GM08714 (cell line): ENCODE measurements around the gene GPR171.

Experiments used
- H3K4me3 ChIP-seq: fragments of 200-500 bp; sonication (Bioruptor generic); 2 replicates; pipeline ENCODE4 v1.5.1; 2014; ENCODE audit warnings: mild to moderate bottlenecking, low read length, inconsistent platforms
- ZNF274 ChIP-seq: IDR thresholded peaks from 2 replicates; pipeline ENCODE4 v1.6.1; 2012; ENCODE audit warnings: mild to moderate bottlenecking, low read depth, low read length

Gene GPR171

GRCh38 chr3:151225040-151225975 lies 22.3 kb upstream of the GPR171 start:
- H3K4me3 ChIP-seq = no peak overlapping the region
- no peak for TF ChIP-seq ZNF274

- no peak overlapping the region for H3K4me3 ChIP-seq
- no peak for TF ChIP-seq ZNF274
These were observed 21.4 kb upstream of the GPR171 start for GRCh38 chr3:151224268-151224866.

GRCh38 chr3:151219056-151219455 lies 16.0 kb upstream of the GPR171 start:
- H3K4me3 ChIP-seq = no peak overlapping the region
- no peak for TF ChIP-seq ZNF274

GRCh38 chr3:151218136-151218535 lies 15.1 kb upstream of the GPR171 start:
- no peak overlapping the region for H3K4me3 ChIP-seq
- no peak for TF ChIP-seq ZNF274

- no peak for TF ChIP-seq ZNF274
- H3K4me3 ChIP-seq = no peak overlapping the region
These were observed 13.9 kb upstream of the GPR171 start for GRCh38 chr3:151216641-151217607.

GRCh38 chr3:151214459-151214858 lies 11.4 kb upstream of the GPR171 start:
- H3K4me3 ChIP-seq = no peak overlapping the region
- no peak for TF ChIP-seq ZNF274

- no peak overlapping the region for H3K4me3 ChIP-seq
- TF ChIP-seq ZNF274 = no peak
These were observed 10.9 kb upstream of the GPR171 start for GRCh38 chr3:151213881-151214280.

GRCh38 chr3:151213151-151213550 lies 10.1 kb upstream of the GPR171 start:
- H3K4me3 ChIP-seq = no peak overlapping the region
- no peak for TF ChIP-seq ZNF274

- no peak overlapping the region for H3K4me3 ChIP-seq
- no peak for TF ChIP-seq ZNF274
These were observed 7.8 kb upstream of the GPR171 start for GRCh38 chr3:151210676-151211381.

- TF ChIP-seq ZNF274 = no peak
- no peak overlapping the region for H3K4me3 ChIP-seq
These were observed 6.6 kb upstream of the GPR171 start for GRCh38 chr3:151209654-151210053.

GRCh38 chr3:151206201-151206600 lies 3.2 kb upstream of the GPR171 start:
- no peak for TF ChIP-seq ZNF274
- no peak overlapping the region for H3K4me3 ChIP-seq

GRCh38 chr3:151205482-151205881 lies 2.5 kb upstream of the GPR171 start:
- H3K4me3 ChIP-seq = no peak overlapping the region
- no peak for TF ChIP-seq ZNF274

- TF ChIP-seq ZNF274 = no peak
- no peak overlapping the region for H3K4me3 ChIP-seq
These were observed 1.8 kb upstream of the GPR171 start for GRCh38 chr3:151204530-151205402.
